ENCODE measurements around the gene CUL7.

The CUL7 gene

DNA sequence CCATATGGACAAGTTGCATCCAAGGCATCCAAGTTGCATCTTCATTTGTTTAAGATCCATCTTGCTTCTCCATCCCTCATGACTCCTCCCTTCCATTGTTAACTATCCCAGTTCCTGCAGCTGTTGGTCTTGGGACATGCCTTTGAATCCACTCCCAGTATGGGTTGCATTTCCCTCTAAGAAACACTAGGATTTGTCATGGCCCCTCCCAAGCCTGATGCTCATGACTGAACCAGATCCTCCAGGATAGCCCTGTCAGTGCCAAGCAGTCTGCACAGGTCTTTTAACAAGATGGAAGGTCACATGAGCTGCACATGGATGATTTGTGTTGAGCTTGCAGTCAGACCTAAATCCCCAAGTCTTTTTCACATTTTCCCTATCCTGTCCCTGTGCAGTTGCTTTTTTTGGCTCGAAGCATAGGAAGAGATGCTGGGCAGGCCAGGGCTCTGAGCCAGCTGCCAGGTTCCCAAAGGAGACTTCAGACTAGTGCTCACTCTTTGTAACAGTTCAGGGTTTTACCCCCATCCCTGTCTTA lies 65.1 kb downstream of the CUL7 start:
- Histone ChIP-seq H3K79me2 (ENCODE audit: insufficient read depth, low read length) (peaks cover 46% of the 10 kb centered on the region), H2AFZ (ENCODE audit: low read length) (no peak overlapping the region), H3K27me3 (ENCODE audit: insufficient read depth, low read length, poor library complexity, severe bottlenecking) (no peaks in the 10 kb centered on the region), H3F3A (ENCODE audit: low read depth) (no peaks in the 10 kb centered on the region), H3K9me2 (replicated peaks; ENCODE audit: low read depth, low read length) (no peaks in the 10 kb centered on the region), H3K9me3 (ENCODE audit: insufficient read depth, low read depth, low read length) (no peaks in the 10 kb centered on the region), H3K4me1 (ENCODE audit: insufficient read depth, low read length, poor library complexity, severe bottlenecking) (peaks cover 43% of the 10 kb centered on the region), H3K4me3 (ENCODE audit: low read length, poor library complexity, severe bottlenecking) (no peak overlapping the region), H4K20me1 (ENCODE audit: insufficient read depth, low read length, poor library complexity, severe bottlenecking) (peaks cover 5% of the 10 kb centered on the region), H3K4me2 (ENCODE audit: low read depth, low read length, poor library complexity, severe bottlenecking) (peak overlapping the region; percentile 90), H3K36me3 (ENCODE audit: insufficient read depth, low read length) (peaks cover 3% of the 10 kb centered on the region; the same call in 1 of the 2 replicates), H3K9ac (ENCODE audit: low read depth, low read length, poor library complexity, severe bottlenecking) (no peak overlapping the region)
- TF ChIP-seq EZH2phosphoT487 (IDR thresholded peaks at IDR 0.05; ENCODE audit: borderline replicate concordance) (no peak), CTCF (conservative IDR thresholded peaks at IDR 0.05; ENCODE audit: low read length) (no peak)
